A549 (cell line): ENCODE measurements around the gene KANK2. TPM values are rescaled to one million over a fixed set of nuclear protein-coding genes. Genes with fewer than 3 reads are reported as not detected.

ENCODE experiments used
- ATAC-seq, 2 experiments: fragments of 200-7000 bp in 1 of 2; fragments of >200 bp in 1 of 2; cut with Nextera tagmentation in 1 of 2; cut with Tn5 transposase in 1 of 2; 3 replicates each; pipeline versions ENCODE4 v1.8.0 to v1.9.1; 2018 to 2020; ENCODE audit warnings: mild to moderate bottlenecking in 1 of 2, moderate library complexity in 1 of 2
- CTCF ChIA-PET: fragments of 300-600 bp; sonication (Branson Sonifier 250); formaldehyde crosslinking; extraction: SDS; loops from one replicate; lab custom pipeline; 2021; ENCODE audit warnings: antibody characterized with exemption, inconsistent platforms; lab: Yijun Ruan, JAX
- POLR2A ChIA-PET: fragments of 350-600 bp; formaldehyde crosslinking; extraction: SDS; loops from one replicate; lab custom pipeline; 2021; ENCODE audit warnings: antibody characterized with exemption, inconsistent platforms; lab: Yijun Ruan, JAX
- DNase-seq, 2 experiments: peaks; one replicate each; pipeline versions ENCODE4 v3.0.0 to v3.0.0-alpha.2; 2011 to 2016; ENCODE audit warnings: low read depth in 1 of 2, low spot score in 1 of 2
- FAIRE-seq: peaks from 2 replicates; lab custom pipeline; 2011; peaks lifted over from hg19 to GRCh38; lab: Jason Lieb, UNC
- H3K27ac ChIP-seq, 2 experiments: fragments of >200 bp; sonication (Bioruptor Twin); formaldehyde crosslinking; 3 replicates each; pipeline ENCODE4 v1.5.1; 2016 to 2017
- H3K4me1 ChIP-seq: fragments of >200 bp; sonication (Bioruptor Twin); formaldehyde crosslinking; 3 replicates; pipeline ENCODE4 v1.6.1; 2016
- H3K4me2 ChIP-seq: fragments of >200 bp; sonication (Bioruptor Twin); formaldehyde crosslinking; 3 replicates; pipeline ENCODE4 v1.6.1; 2016
- H3K4me3 ChIP-seq: fragments of >200 bp; sonication (Bioruptor Twin); formaldehyde crosslinking; 3 replicates; pipeline ENCODE4 v1.5.1; 2016
- H3K9me3 ChIP-seq: fragments of >200 bp; sonication (Bioruptor Twin); formaldehyde crosslinking; 3 replicates; pipeline ENCODE4 v1.6.1; 2016
- ATOH8 ChIP-seq: fragments of 250-450 bp; sonication (Bioruptor Pico); IDR thresholded peaks from 2 replicates; pipeline ENCODE4 v1.5.0; 2020; ENCODE audit warnings: low read depth, mild to moderate bottlenecking, moderate library complexity
- CBX8 ChIP-seq: fragments of 200-600 bp; sonication (generic); IDR thresholded peaks from 2 replicates; pipeline ENCODE4 v1.6.1; 2016
- CEBPB ChIP-seq, 2 experiments: fragments of >200 bp in 1 of 2; sonication (Bioruptor Twin) in 1 of 2; formaldehyde crosslinking in 1 of 2; IDR thresholded peaks; 2 replicates each; pipeline ENCODE4 v1.6.1; 2012 to 2016
- EP300 ChIP-seq, 2 experiments: fragments of >200 bp; sonication (Bioruptor Twin); formaldehyde crosslinking; IDR thresholded peaks; 2 replicates in 1 of 2; 3 replicates in 1 of 2; pipeline ENCODE4 v1.6.1; 2016 to 2017
- GATA3 ChIP-seq: IDR thresholded peaks from 2 replicates; pipeline ENCODE4 v1.6.1; 2012; ENCODE audit warnings: borderline replicate concordance
- HOXB13 ChIP-seq: fragments of 250-450 bp; sonication (Bioruptor Pico); IDR thresholded peaks from 2 replicates; pipeline ENCODE4 v1.5.0; 2020; ENCODE audit warnings: low read depth, mild to moderate bottlenecking, moderate library complexity
- KDM1A ChIP-seq: fragments of 200-600 bp; sonication (generic); IDR thresholded peaks from 2 replicates; pipeline ENCODE4 v1.6.1; 2016; ENCODE audit warnings: low read depth, mild to moderate bottlenecking
- KDM5A ChIP-seq: fragments of 200-600 bp; sonication (generic); IDR thresholded peaks from 2 replicates; pipeline ENCODE4 v1.6.1; 2016; ENCODE audit warnings: antibody characterized with exemption, mild to moderate bottlenecking
- MAFK ChIP-seq: fragments of 450-650 bp; IDR thresholded peaks from 2 replicates; pipeline ENCODE4 v1.6.1; 2014; ENCODE audit not compliant: partially characterized antibody
- MAZ ChIP-seq: fragments of 150-350 bp; IDR thresholded peaks from 2 replicates; pipeline ENCODE4 v1.6.1; 2014; ENCODE audit warnings: antibody characterized with exemption, low read depth, low read length, borderline replicate concordance
- NFE2L2 ChIP-seq: fragments of 150-350 bp; conservative IDR thresholded peaks from 2 replicates; pipeline ENCODE4 v1.6.1; 2014; ENCODE audit warnings: low read length
- RAD21 ChIP-seq, 2 experiments: fragments of >200 bp in 1 of 2; sonication (Bioruptor Twin) in 1 of 2; formaldehyde crosslinking in 1 of 2; IDR thresholded peaks in 1 of 2; conservative IDR thresholded peaks in 1 of 2; 2 replicates in 1 of 2; 3 replicates in 1 of 2; pipeline ENCODE4 v1.6.1; 2012 to 2018; ENCODE audit warnings: inconsistent platforms in 1 of 2
- RARB ChIP-seq: fragments of 250-450 bp; sonication (Bioruptor Pico); IDR thresholded peaks from 2 replicates; pipeline ENCODE4 v1.8.0; 2021; ENCODE audit warnings: mild to moderate bottlenecking, moderate library complexity
- RFX5 ChIP-seq: fragments of 450-650 bp; IDR thresholded peaks from 2 replicates; pipeline ENCODE4 v1.7.1; 2014; ENCODE audit warnings: antibody characterized with exemption, mild to moderate bottlenecking, moderate library complexity
- SMC3 ChIP-seq: fragments of >200 bp; sonication (Bioruptor Twin); formaldehyde crosslinking; IDR thresholded peaks from 3 replicates; pipeline ENCODE4 v1.6.1; 2018; ENCODE audit warnings: inconsistent platforms
- TFCP2L1 ChIP-seq: fragments of 250-450 bp; sonication (Bioruptor Pico); IDR thresholded peaks from 2 replicates; pipeline ENCODE4 v1.5.0; 2021; ENCODE audit warnings: mild to moderate bottlenecking
- TP53 ChIP-seq: fragments of 250-450 bp; sonication (Bioruptor Pico); IDR thresholded peaks from 2 replicates; pipeline ENCODE4 v1.5.0; 2021; ENCODE audit warnings: mild to moderate bottlenecking, moderate library complexity
- ZFP36 ChIP-seq: fragments of 450-650 bp; IDR thresholded peaks from 2 replicates; pipeline ENCODE4 v1.6.1; 2014; ENCODE audit warnings: borderline replicate concordance; ENCODE audit not compliant: partially characterized antibody
- ZNF302 ChIP-seq: fragments of 250-450 bp; sonication (Bioruptor Pico); IDR thresholded peaks from 2 replicates; pipeline ENCODE4 v1.9.0; 2021; ENCODE audit warnings: inconsistent platforms, mild to moderate bottlenecking, moderate library complexity
- ZSCAN20 ChIP-seq: fragments of 250-450 bp; sonication (Bioruptor Pico); IDR thresholded peaks from 2 replicates; pipeline ENCODE4 v1.8.0; 2022; ENCODE audit warnings: mild to moderate bottlenecking, moderate library complexity
- WGBS: methylation state at CpG from one replicate; pipeline ENCODE4 v1.1.6; 2017; ENCODE audit errors: missing lambda C conversion rate; 5-methylcytosine and 5-hydroxymethylcytosine counted together
- polyA plus RNA-seq, 4 experiments: library from polyadenylated mRNA; depleted of rRNA in 3 of 4; stranded (reverse); fragments of >200 nt; fragmentation: RNase III in 1 of 4; extraction: RNeasy Plus Mini Kit Qiagen cat#74134 plus additional on column Dnase treatment in 1 of 4; gene quantifications; 2 replicates in 3 of 4; 3 replicates in 1 of 4; pipeline ENCODE4 v1.2.3, GENCODE V29; 2011 to 2017
- TF ChIP-seq, protein P1 (sequence below): fragments of 450-650 bp; IDR thresholded peaks from 2 replicates; pipeline ENCODE4 v1.6.1; 2014; ENCODE audit warnings: antibody characterized with exemption
- TF ChIP-seq, protein P2 (sequence below): IDR thresholded peaks from 2 replicates; pipeline ENCODE4 v1.6.1; 2012; ENCODE audit warnings: low read depth, borderline replicate concordance

KANK2 gene
- polyA plus RNA-seq, 2 of the 4 experiments (the other 2 are of a cell fraction) = 20.5 to 68.0 TPM

GRCh38 chr19:11176466-11177193, 20.7 kb downstream of the KANK2 start:
- TF ChIP-seq TFCP2L1 (CRISPR knock-in tag) (no peak), TP53 (no peak), RARB (CRISPR knock-in tag) (no peak), RFX5 (no peak), RAD21 (conservative IDR thresholded peaks at IDR 0.05 in 1 of 2, IDR thresholded peaks at IDR 0.05 in 1 of 2) (no peak), NFE2L2 (no peak), KDM5A (no peak)
- TF ChIP-seq, protein P1, sequence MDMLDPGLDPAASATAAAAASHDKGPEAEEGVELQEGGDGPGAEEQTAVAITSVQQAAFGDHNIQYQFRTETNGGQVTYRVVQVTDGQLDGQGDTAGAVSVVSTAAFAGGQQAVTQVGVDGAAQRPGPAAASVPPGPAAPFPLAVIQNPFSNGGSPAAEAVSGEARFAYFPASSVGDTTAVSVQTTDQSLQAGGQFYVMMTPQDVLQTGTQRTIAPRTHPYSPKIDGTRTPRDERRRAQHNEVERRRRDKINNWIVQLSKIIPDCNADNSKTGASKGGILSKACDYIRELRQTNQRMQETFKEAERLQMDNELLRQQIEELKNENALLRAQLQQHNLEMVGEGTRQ = no peak
- TF ChIP-seq, protein P2, sequence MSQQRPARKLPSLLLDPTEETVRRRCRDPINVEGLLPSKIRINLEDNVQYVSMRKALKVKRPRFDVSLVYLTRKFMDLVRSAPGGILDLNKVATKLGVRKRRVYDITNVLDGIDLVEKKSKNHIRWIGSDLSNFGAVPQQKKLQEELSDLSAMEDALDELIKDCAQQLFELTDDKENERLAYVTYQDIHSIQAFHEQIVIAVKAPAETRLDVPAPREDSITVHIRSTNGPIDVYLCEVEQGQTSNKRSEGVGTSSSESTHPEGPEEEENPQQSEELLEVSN = no peak
- TF ChIP-seq, all 56 proteins: peak for 0
- FAIRE-seq (no peak), DNase-seq (no peak), ATAC-seq (no peak)
- ChIA-PET CTCF (interaction anchor here (0.6 kb wide), 1 partner anchor 93 kb away, joined by 4 read pairs; no protein-coding TSS in a partner anchor), POLR2A (no interaction called here)
- Histone ChIP-seq H3K4me1 (no peaks in the 10 kb centered on the region), H3K4me2 (no peak overlapping the region), H3K27ac (no peak overlapping the region), H3K9me3 (no peaks in the 10 kb centered on the region), H3K4me3 (no peak overlapping the region)
- WGBS = 79% methylated on average over 9 of the region's 18 CpGs

DNA sequence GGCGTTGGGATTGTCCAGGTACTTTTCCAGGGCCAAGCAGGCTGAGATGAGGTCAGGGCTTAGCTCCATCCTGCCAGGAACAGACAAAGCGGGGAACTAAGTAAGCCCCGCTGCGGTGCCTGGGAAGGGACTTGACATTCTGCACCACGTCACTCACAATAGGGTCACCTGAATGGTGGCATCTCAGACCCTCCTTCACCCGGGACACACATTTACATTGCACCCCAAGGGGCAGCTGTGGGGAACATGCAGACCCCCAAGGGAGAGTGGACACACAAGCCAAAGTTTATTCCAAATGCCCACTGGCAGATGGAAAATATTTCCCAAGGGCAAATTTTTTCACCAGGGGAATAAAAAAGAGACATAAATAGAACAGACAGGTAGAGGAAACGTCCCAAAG, 21.4 kb downstream of the KANK2 start:
- no peak overlapping the region for H3K27ac ChIP-seq
- POLR2A ChIA-PET = no interaction called here
- H3K4me2 ChIP-seq = no peak overlapping the region
- H3K4me3 ChIP-seq = no peak overlapping the region
- H3K9me3 ChIP-seq = no peaks in the 10 kb centered on the region
- no peak for FAIRE-seq
- DNase-seq = no peak
- ATAC-seq = no peak
- CTCF ChIA-PET = interaction anchor here (0.6 kb wide), 1 partner anchor 92 kb away, joined by 4 read pairs; no protein-coding TSS in a partner anchor
- H3K4me1 ChIP-seq = no peaks in the 10 kb centered on the region
- WGBS = 87% methylated on average over 7 of the region's 7 CpGs
- TF ChIP-seq SMC3 (no peak), EP300 (IDR thresholded peaks at IDR 0.05) (no peak), MAFK (no peak), GATA3 (no peak), ZSCAN20 (CRISPR knock-in tag) (no peak), KDM1A (no peak), ZNF302 (CRISPR knock-in tag) (no peak), MAZ (no peak), NFE2L2 (no peak), HOXB13 (CRISPR knock-in tag) (no peak), CBX8 (no peak), CEBPB (IDR thresholded peaks at IDR 0.05) (no peak), ZFP36 (no peak), ATOH8 (CRISPR knock-in tag) (no peak), RARB (CRISPR knock-in tag) (no peak)
- TF ChIP-seq, protein P1 = no peak
